Fibroblast of peridontal ligament (primary cell): ENCODE measurements around the gene CETP.
A peak's percentile ranks its signal among the peaks of the same experiment; 100 is the strongest.
"Not testable (repeated sequence)": the region's sequence is repeated elsewhere in the genome, so short reads cannot be mapped to it uniquely, and the experiment has no call there.

Source experiments
- DNase-seq: peaks from one replicate; pipeline ENCODE4 v3.0.0-alpha.2; 2010; ENCODE audit errors: extremely low read depth

Gene CETP

GRCh38 chr16:56981729-56982271, 20.1 kb downstream of the CETP start:
- DNase-seq = no peak

GRCh38 chr16:56982695-56983094, 20.9 kb downstream of the CETP start:
- DNase-seq = no peak

GRCh38 chr16:56983211-56983751, 21.5 kb downstream of the CETP start:
- DNase-seq = no peak

DNA sequence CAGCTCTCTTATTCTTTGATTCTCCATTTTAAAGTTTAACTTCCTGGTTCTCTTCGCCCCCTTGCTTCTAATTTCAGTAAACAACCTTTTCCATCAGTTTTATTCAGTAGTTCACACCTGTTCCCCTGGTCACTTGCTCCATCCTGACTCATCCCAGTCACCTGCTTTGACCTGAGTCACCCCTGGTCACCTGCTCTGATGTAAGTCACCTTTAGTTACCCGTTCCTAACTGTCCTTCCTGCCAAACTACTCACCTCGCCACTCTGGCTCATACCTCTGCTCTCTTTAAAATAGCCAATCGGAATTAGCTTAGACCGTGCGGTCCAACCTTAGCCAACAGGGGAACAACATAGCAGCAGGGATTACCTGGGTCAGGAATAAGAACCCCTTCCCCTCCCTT, 22.9 kb downstream of the CETP start:
- no peak for DNase-seq

GRCh38 chr16:56985288-56985961, 23.7 kb downstream of the CETP start:
- DNase-seq = peak; percentile 90

DNA sequence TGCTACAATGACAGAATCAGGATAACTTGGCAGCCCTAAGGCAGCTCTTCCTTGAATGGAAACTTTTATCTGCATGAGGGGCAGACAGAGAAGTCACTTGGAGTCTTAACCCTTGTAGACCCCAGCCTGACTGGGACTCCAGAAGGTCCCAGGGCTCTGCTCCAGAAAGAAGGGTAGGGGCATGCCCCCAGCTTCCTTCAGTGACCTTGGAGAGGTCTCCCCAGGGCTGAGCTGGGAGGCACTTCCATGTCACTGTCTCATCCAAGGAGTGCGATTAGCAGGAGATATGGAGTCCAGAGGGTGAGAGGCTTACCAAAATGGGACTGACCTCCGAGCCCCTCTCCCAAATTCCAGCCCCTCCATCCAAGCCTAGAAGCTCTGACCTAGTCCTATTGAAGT, 24.2 kb downstream of the CETP start:
- DNase-seq = no peak

GRCh38 chr16:56986361-56986760, 24.6 kb downstream of the CETP start:
- DNase-seq = no peak

DNA sequence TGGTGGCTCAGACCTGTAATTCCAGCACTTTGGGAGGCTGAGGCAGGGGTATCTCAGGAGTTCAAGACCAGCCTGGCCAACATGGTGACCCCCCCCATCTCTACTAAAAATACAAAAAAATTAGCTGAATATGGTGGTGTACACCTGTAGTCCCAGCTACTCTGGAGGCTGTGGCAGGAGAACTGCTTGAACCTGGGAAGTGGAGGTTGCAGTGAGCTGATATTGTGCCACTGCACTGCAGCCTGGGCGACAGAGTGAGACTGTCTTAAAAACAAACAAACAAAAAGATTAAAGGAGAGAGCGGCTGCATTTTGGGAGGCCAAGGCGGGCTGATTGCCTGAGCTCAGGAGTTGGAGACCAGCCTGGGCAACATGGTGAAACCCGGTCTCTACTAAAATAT, 25.2 kb downstream of the CETP start:
- DNase-seq = not testable (repeated sequence)

DNA sequence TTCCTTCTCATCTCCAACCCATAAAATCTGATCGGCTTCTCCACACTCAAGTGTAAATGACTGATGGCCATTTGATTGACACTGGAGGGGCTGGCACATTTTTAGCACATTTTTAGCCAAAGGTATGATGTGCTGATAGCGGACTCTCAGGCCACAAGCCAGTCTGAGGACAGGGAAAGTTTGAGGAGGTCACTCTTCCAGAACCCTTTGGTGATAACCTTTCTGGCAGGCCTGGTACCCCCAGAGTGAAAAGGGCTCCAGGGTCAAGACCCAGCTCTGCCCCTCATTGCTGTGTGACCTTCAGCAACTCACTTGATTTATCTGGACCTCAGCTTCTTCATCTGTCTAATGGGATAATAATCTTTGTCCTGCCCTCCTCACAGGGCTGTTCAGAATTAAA, 25.9 kb downstream of the CETP start:
- DNase-seq = no peak

DNA sequence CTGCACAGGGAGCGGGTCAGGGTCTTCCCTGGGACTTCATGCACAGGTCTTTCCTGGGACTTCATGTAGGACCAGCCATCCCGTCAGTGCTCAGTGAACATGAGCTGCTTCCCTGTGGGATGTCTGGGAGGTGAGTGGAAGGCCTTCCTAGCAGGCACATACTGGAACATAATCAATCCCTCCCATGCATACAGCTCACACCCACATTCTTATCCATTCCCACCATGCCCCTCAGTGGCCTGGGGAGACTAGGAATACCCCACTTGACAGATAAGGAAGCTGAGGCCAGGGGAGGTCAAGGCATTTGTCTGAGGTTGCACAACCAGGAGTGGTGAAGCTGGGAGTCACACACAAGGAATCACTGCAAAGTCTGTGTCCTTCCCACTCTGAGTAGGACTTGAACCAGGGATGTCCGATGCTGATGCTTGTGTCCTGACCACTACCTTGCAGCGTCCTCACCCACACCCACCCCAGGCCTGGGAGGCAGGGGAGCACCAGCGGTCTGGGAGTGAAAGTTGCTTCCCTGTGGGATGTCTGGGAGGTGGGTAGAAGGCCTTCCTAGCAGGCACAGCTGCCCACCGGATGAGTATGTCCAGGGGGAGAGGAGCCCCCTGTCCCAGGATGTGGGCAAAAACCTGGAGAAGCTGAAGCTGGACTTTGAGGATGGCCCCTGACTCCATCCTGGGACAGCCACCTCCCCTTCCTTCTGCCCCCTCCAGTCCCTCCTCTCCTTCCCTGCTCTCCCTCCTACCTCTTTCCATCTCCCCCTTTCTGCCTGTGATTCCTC, 26.6 kb downstream of the CETP start:
- peak; percentile 23 for DNase-seq

DNA sequence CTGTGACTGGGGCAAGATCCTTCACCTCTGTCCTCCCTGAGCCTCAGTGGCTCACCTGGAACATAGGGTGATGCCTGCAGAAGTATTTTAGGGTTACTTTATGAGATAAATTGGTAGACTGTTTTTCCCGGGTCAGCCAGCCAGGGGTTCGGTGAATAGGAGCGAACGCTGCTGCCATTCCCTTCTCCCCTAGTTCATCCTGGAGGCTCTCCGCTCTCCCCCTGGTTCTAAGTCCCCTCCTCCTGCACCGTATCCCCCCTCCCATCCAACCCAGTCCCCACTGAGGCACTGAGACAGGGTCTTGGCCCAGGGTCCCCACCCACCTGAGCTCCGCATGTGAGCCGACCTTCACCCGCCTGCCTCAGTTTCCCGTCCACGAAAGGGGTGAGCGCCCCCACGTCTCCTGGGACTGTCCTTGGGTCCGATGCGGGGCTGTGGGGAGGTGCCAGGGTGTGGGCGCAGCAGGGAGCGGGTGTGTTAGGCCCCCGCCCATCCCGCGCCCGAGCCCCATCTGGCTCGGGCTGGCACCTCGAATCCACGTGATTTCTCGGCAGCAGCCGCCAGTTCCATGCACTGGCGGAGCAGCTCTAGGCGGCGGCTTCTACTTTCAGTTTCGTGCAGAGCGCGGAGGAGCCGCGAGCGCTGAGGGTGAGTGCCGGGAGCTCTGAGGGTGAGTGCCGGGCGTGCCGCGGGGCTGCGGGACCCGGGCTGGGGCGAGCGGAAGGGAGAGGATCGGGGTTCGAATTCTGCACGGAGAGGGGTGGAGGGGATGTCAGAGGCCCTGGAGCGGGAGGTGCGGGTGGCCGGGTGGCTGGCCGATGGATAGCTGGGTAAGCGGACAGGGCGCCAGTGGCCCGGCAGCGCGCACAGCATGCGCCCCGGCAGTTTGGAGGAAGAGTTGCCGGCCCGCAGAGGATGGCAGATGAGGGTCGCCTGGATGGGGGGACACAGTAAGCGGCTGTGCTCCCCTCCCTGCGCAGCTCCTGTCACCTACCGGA, 27.5 kb downstream of the CETP start, which contains the start of gene NLRC5:
NLRC5 (plus strand) TSS at position 610 of the 998 bp plus-strand sequence. CDS start 31,156 bp downstream, outside the sequence.
- peak; percentile 80 for DNase-seq

GRCh38 chr16:56989988-56990387, 28.2 kb downstream of the CETP start:
- no peak for DNase-seq

GRCh38 chr16:56990407-56991286, 28.9 kb downstream of the CETP start:
- no peak for DNase-seq

GRCh38 chr16:56992431-56992830, 30.7 kb downstream of the CETP start:
- DNase-seq = not testable (repeated sequence)

GRCh38 chr16:56993204-56993603, 31.5 kb downstream of the CETP start:
- DNase-seq = peak; percentile 45

- no peak for DNase-seq
These were observed 32.6 kb downstream of the CETP start for GRCh38 chr16:56994311-56994710.

GRCh38 chr16:56995136-56995805, 33.5 kb downstream of the CETP start:
- DNase-seq = no peak

DNA sequence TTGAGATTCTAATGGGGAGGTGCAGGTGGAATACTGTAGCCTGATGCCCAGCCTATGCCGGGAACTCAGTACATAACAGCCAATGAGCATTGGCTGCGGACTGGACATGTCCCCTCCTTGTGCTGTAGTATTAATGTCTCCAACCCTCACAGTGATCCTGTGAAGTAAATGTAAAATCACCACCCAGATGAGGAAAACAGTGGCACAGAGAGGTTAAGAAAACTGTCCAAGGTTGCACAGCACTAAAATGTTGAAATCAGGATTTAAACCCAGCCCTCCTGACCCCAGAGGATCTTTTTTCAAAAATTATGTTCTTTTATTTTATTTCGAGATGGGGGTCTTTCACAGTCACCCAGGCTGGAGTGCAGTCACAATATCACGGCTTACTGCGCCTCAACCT, 35.5 kb downstream of the CETP start:
- no peak for DNase-seq

DNA sequence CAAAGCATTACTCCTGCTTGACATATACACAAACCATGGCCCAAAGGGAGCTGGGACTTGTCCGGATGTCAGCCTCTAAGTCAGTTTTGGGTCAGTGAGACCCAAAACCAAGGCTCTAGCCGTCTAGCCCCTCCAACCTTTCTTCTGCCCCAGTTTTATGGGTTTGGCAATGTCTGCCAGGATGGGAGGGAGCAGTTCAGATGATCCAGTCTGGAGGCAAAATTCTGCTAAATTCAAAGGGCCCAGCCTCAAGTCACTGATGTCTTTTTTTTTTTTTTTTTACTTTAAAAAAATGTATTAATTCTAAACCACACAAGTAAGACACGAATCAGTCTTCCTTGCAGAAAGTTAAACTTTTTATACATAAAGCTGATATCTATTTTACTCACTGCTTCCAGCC, 36.2 kb downstream of the CETP start:
- DNase-seq = no peak

DNA sequence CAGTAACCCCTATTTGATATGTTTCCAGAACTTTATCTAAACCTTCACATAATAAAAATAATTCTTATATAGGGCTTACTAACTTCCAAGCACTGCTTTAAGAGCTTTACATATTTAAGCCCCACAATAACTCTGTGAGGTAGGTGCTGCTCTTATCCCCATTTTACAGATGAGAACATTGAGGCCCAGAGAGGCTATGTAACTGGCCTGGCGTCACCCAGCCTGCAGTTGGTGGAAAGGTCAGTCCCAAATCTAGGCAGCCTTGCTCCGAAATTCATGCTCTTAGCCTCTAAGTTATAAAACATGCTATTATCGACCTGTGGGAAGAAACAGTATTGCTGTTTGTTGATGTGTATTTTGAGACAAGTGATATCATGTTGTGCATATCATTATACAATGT, 36.6 kb downstream of the CETP start:
- no peak for DNase-seq
